ENCODE data around the gene MFAP4. TPM values are rescaled to one million over a fixed set of nuclear protein-coding genes. Genes with fewer than 3 reads are reported as not detected.
A peak's percentile ranks its signal among the peaks of the same experiment; 100 is the strongest.

The MFAP4 gene
- total and polyA plus RNA-seq, 2 experiments from 2014 or later, result 360 to 739 TPM

GRCh38 chr17:19376811-19377210 lies 10.2 kb downstream of the MFAP4 start:
- Histone ChIP-seq H2AFZ (peak overlapping the region; percentile 34), H3K9me3 (ENCODE audit: low read depth) (no peaks in the 10 kb centered on the region), H3K4me3 (peak overlapping the region; percentile 47), H3K36me3 (replicated peaks; ENCODE audit: insufficient read depth, low read depth) (no peaks in the 10 kb centered on the region), H4K20me1 (ENCODE audit: insufficient read depth, poor library complexity, severe bottlenecking) (no peaks in the 10 kb centered on the region), H3K27me3 (no peaks in the 10 kb centered on the region), H3K79me2 (peaks cover 27% of the 10 kb centered on the region), H3K9me2 (replicated peaks; ENCODE audit: insufficient read depth) (no peaks in the 10 kb centered on the region), H3K27ac (peak overlapping the region; percentile 91), H3K4me2 (peak overlapping the region; percentile 86), H3K4me1 (ENCODE audit: insufficient read depth) (no peaks in the 10 kb centered on the region)
- no peak for TF ChIP-seq EZH2 (IDR thresholded peaks at IDR 0.05; ENCODE audit: borderline replicate concordance)
- no peak for TF ChIP-seq CTCF (IDR thresholded peaks at IDR 0.05; ENCODE audit: poor library complexity)
- no peak for TF ChIP-seq EZH2phosphoT487 (IDR thresholded peaks at IDR 0.05; ENCODE audit: low read depth, severe bottlenecking, unreplicated experiment)
- DNase-seq (ENCODE audit: low spot score), result no peak
- 51% methylated on average over 2 of the region's 2 CpGs for WGBS (ENCODE audit: low lambda C conversion rate, missing lambda C conversion rate)

- no peak overlapping the region for H3K27ac ChIP-seq
- H3K4me2 ChIP-seq, result no peak overlapping the region
- H3K79me2 ChIP-seq, result peaks cover 22% of the 10 kb centered on the region
- H2AFZ ChIP-seq, result no peak overlapping the region
- no peaks in the 10 kb centered on the region for H3K36me3 ChIP-seq (replicated peaks; ENCODE audit: insufficient read depth, low read depth)
- H3K9me2 ChIP-seq (replicated peaks; ENCODE audit: insufficient read depth), result no peaks in the 10 kb centered on the region
- TF ChIP-seq CTCF (IDR thresholded peaks at IDR 0.05; ENCODE audit: poor library complexity), result no peak
- no peak for TF ChIP-seq EZH2phosphoT487 (IDR thresholded peaks at IDR 0.05; ENCODE audit: low read depth, severe bottlenecking, unreplicated experiment)
- no peak for TF ChIP-seq EZH2 (IDR thresholded peaks at IDR 0.05; ENCODE audit: borderline replicate concordance)
- no peaks in the 10 kb centered on the region for H3K27me3 ChIP-seq
- no peaks in the 10 kb centered on the region for H3K9me3 ChIP-seq (ENCODE audit: low read depth)
- H3K4me3 ChIP-seq, result no peak overlapping the region
- 94% methylated on average over 1 of the region's 1 CpG for WGBS (ENCODE audit: low lambda C conversion rate, missing lambda C conversion rate)
- H4K20me1 ChIP-seq (ENCODE audit: insufficient read depth, poor library complexity, severe bottlenecking), result no peaks in the 10 kb centered on the region
- H3K4me1 ChIP-seq (ENCODE audit: insufficient read depth), result no peaks in the 10 kb centered on the region
- DNase-seq (ENCODE audit: low spot score), result no peak
Observed at GRCh38 chr17:19375732-19376131, 11.3 kb downstream of the MFAP4 start.

GRCh38 chr17:19374136-19374535 lies 12.9 kb downstream of the MFAP4 start:
- no peaks in the 10 kb centered on the region for H4K20me1 ChIP-seq (ENCODE audit: insufficient read depth, poor library complexity, severe bottlenecking)
- H3K79me2 ChIP-seq, result peaks cover 7% of the 10 kb centered on the region
- TF ChIP-seq EZH2phosphoT487 (IDR thresholded peaks at IDR 0.05; ENCODE audit: low read depth, severe bottlenecking, unreplicated experiment), result no peak
- TF ChIP-seq CTCF (IDR thresholded peaks at IDR 0.05; ENCODE audit: poor library complexity), result no peak
- TF ChIP-seq EZH2 (IDR thresholded peaks at IDR 0.05; ENCODE audit: borderline replicate concordance), result no peak
- WGBS (ENCODE audit: low lambda C conversion rate, missing lambda C conversion rate), result 89% methylated on average over 5 of the region's 5 CpGs
- H3K4me1 ChIP-seq (ENCODE audit: insufficient read depth), result no peaks in the 10 kb centered on the region
- no peaks in the 10 kb centered on the region for H3K36me3 ChIP-seq (replicated peaks; ENCODE audit: insufficient read depth, low read depth)
- no peak for DNase-seq (ENCODE audit: low spot score)
- no peak overlapping the region for H3K27ac ChIP-seq
- H2AFZ ChIP-seq, result no peak overlapping the region
- no peak overlapping the region for H3K4me3 ChIP-seq
- H3K9me2 ChIP-seq (replicated peaks; ENCODE audit: insufficient read depth), result no peaks in the 10 kb centered on the region
- H3K4me2 ChIP-seq, result no peak overlapping the region
- no peaks in the 10 kb centered on the region for H3K9me3 ChIP-seq (ENCODE audit: low read depth)
- no peaks in the 10 kb centered on the region for H3K27me3 ChIP-seq
